ENCODE results near the gene SPTB.

Gene SPTB

GRCh38 chr14:64841772-64842750 lies 37.6 kb downstream of the SPTB start:
- TF ChIP-seq POLR2A (IDR thresholded peaks at IDR 0.05; ENCODE audit: extremely low read depth, insufficient read length): no peak
- TF ChIP-seq MYC (IDR thresholded peaks at IDR 0.05; ENCODE audit: low read depth, low read length): no peak
- TF ChIP-seq MAX (IDR thresholded peaks at IDR 0.05; ENCODE audit: low read depth, low read length): no peak
- no peak for TF ChIP-seq CTCF (IDR thresholded peaks at IDR 0.05; ENCODE audit: low read depth, low read length)
- DNase-seq (ENCODE audit: low read depth): no peak

GRCh38 chr14:64841121-64841651 lies 38.5 kb downstream of the SPTB start:
- DNase-seq (ENCODE audit: low read depth): no peak

More at GRCh38 chr14:64841772-64842750, 37.6 kb downstream of the SPTB start:
- H3K4me3 ChIP-seq (ENCODE audit: low read depth, low read length): no peak overlapping the region

GRCh38 chr14:64838656-64839055 lies 41.1 kb downstream of the SPTB start:
- TF ChIP-seq CTCF (IDR thresholded peaks at IDR 0.05; ENCODE audit: low read depth, low read length): no peak
- TF ChIP-seq MYC (IDR thresholded peaks at IDR 0.05; ENCODE audit: low read depth, low read length): no peak
- TF ChIP-seq MAX (IDR thresholded peaks at IDR 0.05; ENCODE audit: low read depth, low read length): no peak
- TF ChIP-seq POLR2A (IDR thresholded peaks at IDR 0.05; ENCODE audit: extremely low read depth, insufficient read length): no peak
- no peak for DNase-seq (ENCODE audit: low read depth)
- H3K4me3 ChIP-seq (ENCODE audit: low read depth, low read length): no peak overlapping the region

More at GRCh38 chr14:64841121-64841651, 38.5 kb downstream of the SPTB start:
- H3K4me3 ChIP-seq (ENCODE audit: low read depth, low read length): no peak overlapping the region
- no peak for TF ChIP-seq MAX (IDR thresholded peaks at IDR 0.05; ENCODE audit: low read depth, low read length)
- no peak for TF ChIP-seq POLR2A (IDR thresholded peaks at IDR 0.05; ENCODE audit: extremely low read depth, insufficient read length)
- TF ChIP-seq CTCF (IDR thresholded peaks at IDR 0.05; ENCODE audit: low read depth, low read length): no peak
- no peak for TF ChIP-seq MYC (IDR thresholded peaks at IDR 0.05; ENCODE audit: low read depth, low read length)

GRCh38 chr14:64835431-64835830 lies 44.3 kb downstream of the SPTB start:
- TF ChIP-seq CTCF (IDR thresholded peaks at IDR 0.05; ENCODE audit: low read depth, low read length) (no peak), MAX (IDR thresholded peaks at IDR 0.05; ENCODE audit: low read depth, low read length) (no peak), POLR2A (IDR thresholded peaks at IDR 0.05; ENCODE audit: extremely low read depth, insufficient read length) (no peak), MYC (IDR thresholded peaks at IDR 0.05; ENCODE audit: low read depth, low read length) (no peak)
- DNase-seq (ENCODE audit: low read depth): no peak

GRCh38 chr14:64834965-64835364 lies 44.7 kb downstream of the SPTB start:
- no peak for DNase-seq (ENCODE audit: low read depth)
- no peak overlapping the region for H3K4me3 ChIP-seq (ENCODE audit: low read depth, low read length)
- TF ChIP-seq MAX (IDR thresholded peaks at IDR 0.05; ENCODE audit: low read depth, low read length) (no peak), POLR2A (IDR thresholded peaks at IDR 0.05; ENCODE audit: extremely low read depth, insufficient read length) (no peak), CTCF (IDR thresholded peaks at IDR 0.05; ENCODE audit: low read depth, low read length) (no peak), MYC (IDR thresholded peaks at IDR 0.05; ENCODE audit: low read depth, low read length) (no peak)

More at GRCh38 chr14:64835431-64835830, 44.3 kb downstream of the SPTB start:
- H3K4me3 ChIP-seq (ENCODE audit: low read depth, low read length): no peak overlapping the region
